HepG2 (cell line): Measurements from ENCODE around the gene NDUFA5. TPM values are rescaled to one million over a fixed set of nuclear protein-coding genes. Genes with fewer than 3 reads are reported as not detected.
A peak's percentile ranks its signal among the peaks of the same experiment; 100 is the strongest.

Experiments used
- ADNP ChIP-seq: sonication (generic); formaldehyde crosslinking; IDR thresholded peaks from 2 replicates; pipeline ENCODE4 v1.4.0; 2020; ENCODE audit warnings: missing genetic modification reagents
- ARHGAP35 ChIP-seq: sonication (generic); formaldehyde crosslinking; IDR thresholded peaks from 2 replicates; pipeline ENCODE4 v1.9.0; 2022; ENCODE audit warnings: mild to moderate bottlenecking, inconsistent platforms, moderate library complexity, missing genetic modification reagents, borderline replicate concordance
- CBX2 ChIP-seq, 2 experiments: fragments of 200-600 bp in 1 of 2; sonication (generic); formaldehyde crosslinking in 1 of 2; IDR thresholded peaks; 2 replicates each; pipeline versions ENCODE4 v1.7.0 to v1.8.1; 2018 to 2022; ENCODE audit warnings: low read depth in 2 of 2, low read length in 1 of 2, mild to moderate bottlenecking in 1 of 2, missing genetic modification reagents in 1 of 2
- KIAA2018 ChIP-seq: sonication (generic); formaldehyde crosslinking; IDR thresholded peaks from 2 replicates; pipeline ENCODE4 v1.5.0; 2020; ENCODE audit warnings: mild to moderate bottlenecking, missing genetic modification reagents, borderline replicate concordance
- LCORL ChIP-seq, 2 experiments: fragments of 450-650 bp in 1 of 2; sonication (generic) in 1 of 2; formaldehyde crosslinking in 1 of 2; IDR thresholded peaks; 2 replicates each; pipeline versions ENCODE4 v1.5.0 to v1.6.1; 2017 to 2020; ENCODE audit warnings: antibody characterized with exemption in 1 of 2, missing genetic modification reagents in 1 of 2
- PHF20 ChIP-seq: sonication (generic); formaldehyde crosslinking; IDR thresholded peaks from 2 replicates; pipeline ENCODE4 v1.5.0; 2020; ENCODE audit warnings: mild to moderate bottlenecking, missing genetic modification reagents
- SRSF4 ChIP-seq: fragments of 200-400 bp; formaldehyde crosslinking; IDR thresholded peaks from one replicate; pipeline ENCODE4 v1.6.1; 2018; ENCODE audit warnings: mild to moderate bottlenecking, low read depth, low read length, moderate library complexity; ENCODE audit not compliant: poor library complexity, severe bottlenecking
- SUZ12 ChIP-seq: fragments of 150-350 bp; IDR thresholded peaks from 2 replicates; pipeline ENCODE4 v1.6.1; 2014; ENCODE audit warnings: low read depth, low read length
- ZKSCAN5 ChIP-seq: sonication (generic); formaldehyde crosslinking; IDR thresholded peaks from 2 replicates; pipeline ENCODE4 v1.5.1; 2020; ENCODE audit warnings: mild to moderate bottlenecking, missing genetic modification reagents
- ZNF101 ChIP-seq: sonication (generic); formaldehyde crosslinking; IDR thresholded peaks from 2 replicates; pipeline ENCODE4 v1.4.0; 2020; ENCODE audit warnings: mild to moderate bottlenecking, low read depth, missing genetic modification reagents, borderline replicate concordance
- ZNF225 ChIP-seq: sonication (generic); formaldehyde crosslinking; IDR thresholded peaks from 2 replicates; pipeline ENCODE4 v1.4.0; 2020; ENCODE audit warnings: mild to moderate bottlenecking, missing genetic modification reagents
- ZNF282 ChIP-seq: fragments of 450-650 bp; IDR thresholded peaks from 2 replicates; pipeline ENCODE4 v1.6.1; 2018; ENCODE audit not compliant: partially characterized antibody
- ZNF34 ChIP-seq: sonication (generic); formaldehyde crosslinking; IDR thresholded peaks from 2 replicates; pipeline ENCODE4 v1.4.0; 2020; ENCODE audit warnings: mild to moderate bottlenecking, missing genetic modification reagents, borderline replicate concordance
- ZNF572 ChIP-seq: sonication (generic); formaldehyde crosslinking; IDR thresholded peaks from 2 replicates; pipeline ENCODE4 v1.5.1; 2020; ENCODE audit warnings: mild to moderate bottlenecking, missing genetic modification reagents
- ZNF724P ChIP-seq: sonication (generic); formaldehyde crosslinking; IDR thresholded peaks from 2 replicates; pipeline ENCODE4 v1.8.0; 2022; ENCODE audit warnings: missing genetic modification reagents, borderline replicate concordance
- ZNF746 ChIP-seq: sonication (generic); formaldehyde crosslinking; IDR thresholded peaks from 2 replicates; pipeline ENCODE4 v1.8.0; 2022; ENCODE audit warnings: mild to moderate bottlenecking, missing genetic modification reagents
- ZSCAN22 ChIP-seq: sonication (generic); formaldehyde crosslinking; IDR thresholded peaks from 2 replicates; pipeline ENCODE4 v1.4.0; 2020; ENCODE audit warnings: mild to moderate bottlenecking, missing genetic modification reagents
- polyA plus RNA-seq, 8 experiments: library from polyadenylated mRNA; depleted of rRNA in 3 of 8; stranded (reverse) in 7 of 8; unstranded in 1 of 8; fragments of >200 nt; fragmentation: Illumina TruSeq in 4 of 8; extraction: Trizol in 4 of 8; gene quantifications; 2 replicates each; pipeline versions ENCODE4 v1.2.1 to v1.2.3, GENCODE V29; 2011 to 2016; ENCODE audit warnings: low read depth in 4 of 8, missing spikeins in 1 of 8, mixed read lengths in 1 of 8; ENCODE audit not compliant: insufficient read depth in 1 of 8
- total RNA-seq, 5 experiments: library from RNA; depleted of rRNA; stranded (reverse); fragments of >200 nt; fragmentation: Illumina TruSeq; extraction: Trizol; gene quantifications; 2 replicates each; pipeline ENCODE4 v1.2.3, GENCODE V29; 2016; ENCODE audit warnings: low read depth in 1 of 5
- TF ChIP-seq, protein P1 (sequence below): sonication (generic); formaldehyde crosslinking; IDR thresholded peaks from 2 replicates; pipeline ENCODE4 v1.5.0; 2020; ENCODE audit warnings: mild to moderate bottlenecking, low read depth, missing genetic modification reagents, borderline replicate concordance
- TF ChIP-seq, protein P2 (sequence below): sonication (generic); formaldehyde crosslinking; IDR thresholded peaks from 2 replicates; pipeline ENCODE4 v1.5.1; 2020; ENCODE audit warnings: missing genetic modification reagents, mild to moderate bottlenecking, borderline replicate concordance

NDUFA5 gene
- total and polyA plus RNA-seq, 2 of the 13 experiments (the other 11 are each of a cell fraction or from before 2014, with no cell fraction given) = 16.9 to 55.9 TPM

- TF ChIP-seq ARHGAP35 = 0 out of 2 replicates have a peak, but pooled peaks have one; percentile 68
- TF ChIP-seq ZNF724P (CRISPR knock-in tag) = no peak
- TF ChIP-seq ZNF34 (CRISPR knock-in tag) = no peak
- no peak for TF ChIP-seq ADNP (CRISPR knock-in tag)
- no peak for TF ChIP-seq ZNF282
- TF ChIP-seq SUZ12 = no peak
- no peak for TF ChIP-seq ZNF746 (CRISPR knock-in tag)
- TF ChIP-seq, protein P1, sequence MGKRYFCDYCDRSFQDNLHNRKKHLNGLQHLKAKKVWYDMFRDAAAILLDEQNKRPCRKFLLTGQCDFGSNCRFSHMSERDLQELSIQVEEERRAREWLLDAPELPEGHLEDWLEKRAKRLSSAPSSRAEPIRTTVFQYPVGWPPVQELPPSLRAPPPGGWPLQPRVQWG (CRISPR knock-in tag) = no peak
- no peak for TF ChIP-seq ZNF101 (CRISPR knock-in tag)
- TF ChIP-seq ZKSCAN5 (CRISPR knock-in tag) = no peak
- no peak for TF ChIP-seq ZNF572 (CRISPR knock-in tag)
- TF ChIP-seq, protein P2, sequence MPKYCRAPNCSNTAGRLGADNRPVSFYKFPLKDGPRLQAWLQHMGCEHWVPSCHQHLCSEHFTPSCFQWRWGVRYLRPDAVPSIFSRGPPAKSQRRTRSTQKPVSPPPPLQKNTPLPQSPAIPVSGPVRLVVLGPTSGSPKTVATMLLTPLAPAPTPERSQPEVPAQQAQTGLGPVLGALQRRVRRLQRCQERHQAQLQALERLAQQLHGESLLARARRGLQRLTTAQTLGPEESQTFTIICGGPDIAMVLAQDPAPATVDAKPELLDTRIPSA (CRISPR knock-in tag) = no peak
- TF ChIP-seq LCORL (IDR thresholded peaks at IDR 0.05) = no peak
- TF ChIP-seq LCORL (CRISPR knock-in tag; IDR thresholded peaks at IDR 0.05) = no peak
- no peak for TF ChIP-seq CBX2 (IDR thresholded peaks at IDR 0.05; ENCODE audit: low read depth, low read length)
- TF ChIP-seq CBX2 (CRISPR knock-in tag; IDR thresholded peaks at IDR 0.05; ENCODE audit: low read depth) = no peak
- no peak for TF ChIP-seq SRSF4
- TF ChIP-seq PHF20 (CRISPR knock-in tag) = peak; percentile 79
- no peak for TF ChIP-seq ZNF225 (CRISPR knock-in tag)
- TF ChIP-seq KIAA2018 (CRISPR knock-in tag) = no peak
- no peak for TF ChIP-seq ZSCAN22 (CRISPR knock-in tag)
These were observed at the start of gene NDUFA5 (continued) for GRCh38 chr7:123557398-123558288.
